Calu3 (cell line): ENCODE results near the gene PAX7. TPM values are rescaled to one million over a fixed set of nuclear protein-coding genes. Genes with fewer than 3 reads are reported as not detected.

Experiments
- BruUV-seq: library from RNA; stranded (reverse); fragments of 400-500 nt; replicated peaks from 2 replicates; lab custom pipeline; 2021; lab: Mats Ljungman, UMichigan
- CTCF ChIA-PET: fragments of 300-600 bp; sonication (Branson Sonifier 250); formaldehyde crosslinking; loops from one replicate; lab custom pipeline; 2022; ENCODE audit warnings: antibody characterized with exemption; lab: Charles Lee
- DNase-seq: peaks from one replicate; pipeline ENCODE4 v3.0.0; 2022
- H3K27ac Mint-ChIP-seq: one replicate; pipeline ENCODE4 v1.8.0; 2022; ENCODE audit warnings: mixed read lengths; ENCODE audit not compliant: unreplicated experiment
- H3K27me3 Mint-ChIP-seq: one replicate; pipeline ENCODE4 v1.8.0; 2022; ENCODE audit warnings: mixed read lengths; ENCODE audit not compliant: unreplicated experiment
- H3K36me3 Mint-ChIP-seq: one replicate; pipeline ENCODE4 v1.8.0; 2022; ENCODE audit warnings: mild to moderate bottlenecking, moderate library complexity, mixed read lengths; ENCODE audit not compliant: insufficient read depth, unreplicated experiment
- H3K4me1 Mint-ChIP-seq: one replicate; pipeline ENCODE4 v1.8.0; 2022; ENCODE audit warnings: mild to moderate bottlenecking, low read depth, mixed read lengths; ENCODE audit not compliant: unreplicated experiment
- H3K4me3 Mint-ChIP-seq: one replicate; pipeline ENCODE4 v1.8.0; 2022; ENCODE audit warnings: mild to moderate bottlenecking, low read depth, moderate library complexity, mixed read lengths; ENCODE audit not compliant: unreplicated experiment
- H3K9me3 Mint-ChIP-seq: one replicate; pipeline ENCODE4 v1.8.0; 2022; ENCODE audit warnings: low read depth, mixed read lengths; ENCODE audit not compliant: unreplicated experiment
- CTCF ChIP-seq: fragments of 200-600 bp; IDR thresholded peaks from one replicate; pipeline ENCODE4 v1.8.0; 2022; ENCODE audit warnings: antibody characterized with exemption; ENCODE audit not compliant: unreplicated experiment
- intact Hi-C: fragments of 100-400 bp; cut with micrococcal nuclease; formaldehyde crosslinking; loops from one replicate; pipeline ENCODE4 v1.10.0; 2022; ENCODE audit not compliant: unreplicated experiment
- total RNA-seq: library from RNA; stranded (reverse); gene quantifications from 2 replicates; pipeline ENCODE4 v1.2.3, GENCODE V29; 2022

Gene PAX7
- total RNA-seq, 1 experiment from 2014 or later, result not detected

- Mint-ChIP-seq H3K36me3 (peaks cover 4% of the 10 kb centered on the region), H3K4me1 (peaks cover 23% of the 10 kb centered on the region), H3K27ac (no peak overlapping the region), H3K9me3 (no peaks in the 10 kb centered on the region), H3K27me3 (peaks cover 97% of the 10 kb centered on the region), H3K4me3 (no peak overlapping the region)
- intact Hi-C loops, result no loop called here
- no TSS peak for BruUV-seq
- no peak for DNase-seq
- no peak for TF ChIP-seq CTCF
- CTCF ChIA-PET, result interaction anchor here (0.6 kb wide), 1 partner anchor 276 kb away, joined by 4 read pairs; no protein-coding TSS in a partner anchor
Observed at GRCh38 chr1:18647681-18648214, 17.1 kb downstream of the PAX7 start.

GRCh38 chr1:18649693-18650370 lies 19.2 kb downstream of the PAX7 start:
- no peak for TF ChIP-seq CTCF
- no TSS peak for BruUV-seq
- Mint-ChIP-seq H3K9me3 (no peaks in the 10 kb centered on the region), H3K4me3 (no peak overlapping the region), H3K4me1 (peaks cover 13% of the 10 kb centered on the region), H3K27ac (no peak overlapping the region), H3K36me3 (peaks cover 4% of the 10 kb centered on the region), H3K27me3 (peaks cover 97% of the 10 kb centered on the region)
- CTCF ChIA-PET, result no interaction called here
- intact Hi-C loops, result no loop called here
- no peak for DNase-seq

GRCh38 chr1:18651713-18652112 lies 21.1 kb downstream of the PAX7 start:
- H3K36me3 Mint-ChIP-seq, result no peaks in the 10 kb centered on the region
- no peak overlapping the region for H3K4me3 Mint-ChIP-seq
- no TSS peak for BruUV-seq
- peaks cover 83% of the 10 kb centered on the region for H3K27me3 Mint-ChIP-seq
- TF ChIP-seq CTCF, result no peak
- H3K4me1 Mint-ChIP-seq, result no peaks in the 10 kb centered on the region
- H3K9me3 Mint-ChIP-seq, result no peaks in the 10 kb centered on the region
- no peak overlapping the region for H3K27ac Mint-ChIP-seq
- no peak for DNase-seq
- intact Hi-C loops, result no loop called here
- CTCF ChIA-PET, result no interaction called here

- Mint-ChIP-seq H3K36me3 (no peaks in the 10 kb centered on the region), H3K9me3 (no peaks in the 10 kb centered on the region), H3K4me3 (no peak overlapping the region), H3K4me1 (no peaks in the 10 kb centered on the region), H3K27me3 (peaks cover 74% of the 10 kb centered on the region), H3K27ac (no peak overlapping the region)
- no peak for DNase-seq
- intact Hi-C loops, result no loop called here
- no TSS peak for BruUV-seq
- CTCF ChIA-PET, result no interaction called here
- TF ChIP-seq CTCF, result no peak
Observed at GRCh38 chr1:18652791-18653190, 22.1 kb downstream of the PAX7 start.
